Natural killer cell (primary cell): ENCODE measurements around the gene FLOT1. TPM values are rescaled to one million over a fixed set of nuclear protein-coding genes. Genes with fewer than 3 reads are reported as not detected.

Source experiments
- ATAC-seq, 3 donors: fragments of 150-1000 bp in 2 of 3; fragments of 200-7000 bp in 1 of 3; cut with Tn5 transposase; 1 replicate in 1 of 3; 2 replicates in 2 of 3; pipeline ENCODE4 v1.10.0; 2021; ENCODE audit warnings: mild to moderate bottlenecking in 2 of 3, moderate library complexity in 2 of 3
- DNase-seq, 2 donors: peaks; one replicate each; pipeline versions ENCODE4 v3.0.0 to v3.0.0-alpha.2; 2013 to 2021; ENCODE audit warnings: mixed read lengths in 1 of 2
- H3K27ac ChIP-seq: one replicate; pipeline ENCODE4 v1.5.1; 2013; ENCODE audit warnings: mild to moderate bottlenecking, low read length
- H3K27me3 ChIP-seq: one replicate; pipeline ENCODE4 v1.6.1; 2013; ENCODE audit warnings: low read length; ENCODE audit not compliant: control insufficient read depth, insufficient read depth
- H3K36me3 ChIP-seq: one replicate; pipeline ENCODE4 v1.6.1; 2013; ENCODE audit warnings: low read length; ENCODE audit not compliant: control insufficient read depth, insufficient read depth
- H3K4me1 ChIP-seq: one replicate; pipeline ENCODE4 v1.6.1; 2013; ENCODE audit warnings: low read length; ENCODE audit not compliant: control insufficient read depth, insufficient read depth
- H3K4me3 ChIP-seq: one replicate; pipeline ENCODE4 v1.5.1; 2013; ENCODE audit warnings: low read length
- H3K9me3 ChIP-seq: one replicate; pipeline ENCODE4 v1.6.1; 2013; ENCODE audit warnings: low read length; ENCODE audit not compliant: control insufficient read depth, insufficient read depth
- H3K27ac Mint-ChIP-seq, 2 donors: one replicate each; pipeline ENCODE4 v1.8.0; 2022; ENCODE audit warnings: mild to moderate bottlenecking in 2 of 2, mixed read lengths in 2 of 2, moderate library complexity in 1 of 2
- H3K27me3 Mint-ChIP-seq, 2 donors: one replicate each; pipeline ENCODE4 v1.8.0; 2022; ENCODE audit warnings: low read depth in 2 of 2, mixed read lengths in 2 of 2
- H3K36me3 Mint-ChIP-seq: one replicate; pipeline ENCODE4 v1.8.0; 2022; ENCODE audit warnings: mixed read lengths
- H3K4me1 Mint-ChIP-seq, 2 donors: one replicate each; pipeline ENCODE4 v1.8.0; 2022; ENCODE audit warnings: mixed read lengths in 2 of 2
- H3K4me3 Mint-ChIP-seq: one replicate; pipeline ENCODE4 v1.8.0; 2022; ENCODE audit warnings: mild to moderate bottlenecking, moderate library complexity, mixed read lengths
- H3K9me3 Mint-ChIP-seq, 2 donors: one replicate each; pipeline ENCODE4 v1.8.0; 2022; ENCODE audit warnings: mixed read lengths in 2 of 2
- WGBS: methylation state at CpG from one replicate; pipeline ENCODE4 v1.1.7; 2013; ENCODE audit warnings: missing lambda C conversion rate; ENCODE audit not compliant: insufficient coverage; 5-methylcytosine and 5-hydroxymethylcytosine counted together
- intact Hi-C: fragments of 100-400 bp; cut with micrococcal nuclease; formaldehyde crosslinking; loops from one replicate; pipeline ENCODE4 v1.14.2; 2022
- total RNA-seq, 4 donors: library from RNA; stranded (reverse); fragments of 120-200 nt in 1 of 4; gene quantifications; one replicate each; pipeline versions ENCODE4 v1.2.3 to v1.2.4, GENCODE V29; 2013 to 2022
- TF ChIP-seq, protein P1 (sequence below): fragments of 200-600 bp; IDR thresholded peaks from one replicate; pipeline ENCODE4 v1.8.0; 2022; ENCODE audit warnings: antibody characterized with exemption

FLOT1 gene
- total RNA-seq, 3 donors from 2014 or later (not counting 1 experiment from before 2014, with no cell fraction given), result 73.1 to 113 (median 94.2) TPM

DNA sequence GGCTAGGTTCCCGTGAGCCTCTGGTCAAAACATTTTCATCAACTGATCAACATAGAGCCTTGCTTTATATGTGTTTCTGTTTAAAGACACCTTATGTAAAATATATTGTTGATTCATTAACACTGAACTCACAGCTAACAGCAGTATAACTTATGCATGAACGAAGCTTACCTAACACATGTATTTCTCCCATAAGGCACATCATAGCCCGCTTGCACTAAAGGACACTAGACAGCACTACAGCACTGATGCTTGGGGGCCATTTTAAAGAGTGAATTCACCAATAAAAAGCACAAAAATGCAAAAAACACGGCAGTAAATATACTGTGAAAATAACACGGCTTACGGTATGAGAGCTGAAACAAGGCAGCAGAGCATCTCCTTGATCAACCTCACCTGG lies 4.0 kb downstream of the FLOT1 start:
- Histone ChIP-seq H3K9me3 (peaks cover 3% of the 10 kb centered on the region), H3K4me1 (peaks cover 67% of the 10 kb centered on the region), H3K4me3 (no peak overlapping the region), H3K36me3 (peaks cover 40% of the 10 kb centered on the region), H3K27ac (no peak overlapping the region), H3K27me3 (no peaks in the 10 kb centered on the region)
- intact Hi-C loops, result no loop called here
- Mint-ChIP-seq H3K36me3 (no peaks in the 10 kb centered on the region), H3K4me1 (peaks cover 62 to 66% of the 10 kb centered on the region in 2 donors), H3K27me3 (no peaks in the 10 kb centered on the region), H3K27ac (peak overlapping the region in 1 of 2 donors; percentile 14), H3K4me3 (no peak overlapping the region), H3K9me3 (peaks cover 0 to 2% of the 10 kb centered on the region in 2 donors)
- TF ChIP-seq, protein P1, sequence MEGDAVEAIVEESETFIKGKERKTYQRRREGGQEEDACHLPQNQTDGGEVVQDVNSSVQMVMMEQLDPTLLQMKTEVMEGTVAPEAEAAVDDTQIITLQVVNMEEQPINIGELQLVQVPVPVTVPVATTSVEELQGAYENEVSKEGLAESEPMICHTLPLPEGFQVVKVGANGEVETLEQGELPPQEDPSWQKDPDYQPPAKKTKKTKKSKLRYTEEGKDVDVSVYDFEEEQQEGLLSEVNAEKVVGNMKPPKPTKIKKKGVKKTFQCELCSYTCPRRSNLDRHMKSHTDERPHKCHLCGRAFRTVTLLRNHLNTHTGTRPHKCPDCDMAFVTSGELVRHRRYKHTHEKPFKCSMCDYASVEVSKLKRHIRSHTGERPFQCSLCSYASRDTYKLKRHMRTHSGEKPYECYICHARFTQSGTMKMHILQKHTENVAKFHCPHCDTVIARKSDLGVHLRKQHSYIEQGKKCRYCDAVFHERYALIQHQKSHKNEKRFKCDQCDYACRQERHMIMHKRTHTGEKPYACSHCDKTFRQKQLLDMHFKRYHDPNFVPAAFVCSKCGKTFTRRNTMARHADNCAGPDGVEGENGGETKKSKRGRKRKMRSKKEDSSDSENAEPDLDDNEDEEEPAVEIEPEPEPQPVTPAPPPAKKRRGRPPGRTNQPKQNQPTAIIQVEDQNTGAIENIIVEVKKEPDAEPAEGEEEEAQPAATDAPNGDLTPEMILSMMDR, result no peak
- WGBS, result 92% methylated on average over 5 of the region's 6 CpGs
- DNase-seq (no peak), ATAC-seq (no peak)

DNA sequence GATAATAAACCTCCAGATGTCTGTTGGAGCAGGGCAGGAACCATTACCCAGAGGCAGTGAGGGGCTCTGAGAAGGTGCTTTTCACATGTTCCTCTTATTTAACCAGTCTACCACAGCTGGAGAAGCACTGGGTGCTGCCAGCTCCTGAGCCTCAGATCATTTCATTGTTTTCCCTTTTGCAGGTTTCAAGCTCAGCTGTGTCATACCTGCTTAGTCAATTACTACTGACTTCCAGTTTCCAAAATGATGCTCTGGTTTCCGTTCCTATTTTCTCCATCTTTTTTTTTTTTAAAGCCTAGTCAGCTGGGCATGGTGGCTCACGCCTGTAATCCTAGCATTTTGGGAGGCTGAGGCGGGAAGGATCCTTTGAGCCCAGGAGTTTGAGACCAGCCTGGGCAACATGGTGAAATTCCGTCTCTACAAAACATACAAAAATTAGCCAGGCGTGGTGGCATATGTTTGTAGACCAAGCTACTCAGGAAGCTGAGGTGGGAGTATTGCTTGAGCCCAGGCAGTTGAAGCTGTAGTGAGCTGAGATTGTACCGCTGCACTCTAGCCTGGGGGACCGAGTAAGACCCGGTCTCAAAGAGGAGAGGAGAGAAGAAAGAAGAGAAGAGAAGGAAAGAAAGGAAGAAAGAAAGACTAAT lies 6.7 kb downstream of the FLOT1 start:
- Histone ChIP-seq H3K9me3 (peaks cover 3% of the 10 kb centered on the region), H3K36me3 (peaks cover 49% of the 10 kb centered on the region), H3K4me1 (peaks cover 47% of the 10 kb centered on the region), H3K27ac (peak overlapping the region; percentile 53), H3K4me3 (no peak overlapping the region), H3K27me3 (no peaks in the 10 kb centered on the region)
- ATAC-seq (no peak), DNase-seq (no peak)
- intact Hi-C loops, result no loop called here
- peaks cover 44% of the 10 kb centered on the region in 2 donors for H3K4me1 Mint-ChIP-seq
- TF ChIP-seq, protein P1, result no peak
- H3K27me3 Mint-ChIP-seq, result no peaks in the 10 kb centered on the region
- WGBS, result 70% methylated on average over 6 of the region's 8 CpGs
- peaks cover 0 to 2% of the 10 kb centered on the region in 2 donors for H3K9me3 Mint-ChIP-seq
- H3K36me3 Mint-ChIP-seq, result no peaks in the 10 kb centered on the region
- H3K27ac Mint-ChIP-seq, result peak overlapping the region; percentile 90 to 94
- H3K4me3 Mint-ChIP-seq, result peak overlapping the region; percentile 82

DNA sequence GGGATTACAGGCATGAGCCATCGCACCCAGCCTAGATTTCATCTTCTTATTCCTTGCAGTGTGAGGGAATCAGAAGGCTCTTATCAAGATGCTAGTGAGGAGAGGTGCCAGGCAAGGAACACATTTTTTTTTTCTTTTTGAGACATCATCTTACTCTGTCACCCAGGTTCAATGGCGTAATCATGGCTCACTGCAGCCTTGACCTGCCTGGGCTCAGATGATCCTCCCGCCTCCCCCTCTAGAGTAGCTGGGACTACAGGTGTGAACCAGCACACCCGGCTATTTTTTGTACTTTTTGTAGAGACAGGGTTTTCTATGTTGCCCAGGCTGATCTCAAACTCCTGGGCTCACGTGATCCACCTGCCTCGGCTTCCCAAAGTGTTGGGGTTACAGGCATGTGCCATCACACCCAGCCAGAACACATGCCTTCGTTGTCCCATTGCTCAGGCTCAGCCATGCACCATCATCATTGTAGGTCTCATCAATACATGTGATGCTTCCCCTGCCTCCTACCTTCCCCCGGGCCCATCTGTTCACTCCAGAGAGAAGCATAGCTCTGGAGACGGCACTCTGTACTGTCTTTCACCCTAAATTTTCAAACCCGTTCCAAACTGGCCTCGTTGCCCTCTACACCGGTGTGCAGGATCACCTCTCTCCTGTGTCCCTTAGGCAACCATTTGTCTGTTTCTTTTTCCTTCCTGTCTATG lies 10.1 kb downstream of the FLOT1 start:
- ATAC-seq, result no peak
- TF ChIP-seq, protein P1, result no peak
- no peak for DNase-seq
- H3K27me3 Mint-ChIP-seq, result no peaks in the 10 kb centered on the region
- 96% methylated on average over 12 of the region's 12 CpGs for WGBS
- peaks cover 34% of the 10 kb centered on the region for H3K4me1 ChIP-seq
- no peaks in the 10 kb centered on the region for H3K9me3 Mint-ChIP-seq
- peaks cover 31 to 32% of the 10 kb centered on the region in 2 donors for H3K4me1 Mint-ChIP-seq
- H3K4me3 ChIP-seq, result no peak overlapping the region
- H3K36me3 Mint-ChIP-seq, result no peaks in the 10 kb centered on the region
- no peak overlapping the region for H3K4me3 Mint-ChIP-seq
- H3K9me3 ChIP-seq, result no peaks in the 10 kb centered on the region
- no peaks in the 10 kb centered on the region for H3K27me3 ChIP-seq
- intact Hi-C loops, result no loop called here
- H3K27ac Mint-ChIP-seq, result no peak overlapping the region
- H3K27ac ChIP-seq, result no peak overlapping the region
- peaks cover 49% of the 10 kb centered on the region for H3K36me3 ChIP-seq
